ENCODE data around the gene TPI1. TPM values are rescaled to one million over a fixed set of nuclear protein-coding genes. Genes with fewer than 3 reads are reported as not detected.

TPI1 gene
- total and polyA plus RNA-seq, 9 donors: 136 to 594 (median 295) TPM

GRCh38 chr12:6846316-6846869, 20.9 kb upstream of the TPI1 start:
- TF ChIP-seq EP300 (IDR thresholded peaks at IDR 0.05) (no peak), POLR2A (IDR thresholded peaks at IDR 0.05) (no peak), CTCF (IDR thresholded peaks at IDR 0.05) (no peak)
- Histone ChIP-seq H3K4me3 (no peak overlapping the region), H3K9me3 (no peaks in the 10 kb centered on the region), H3K36me3 (no peaks in the 10 kb centered on the region), H3K4me1 (ENCODE audit: insufficient read depth) (no peaks in the 10 kb centered on the region), H3K27me3 (no peaks in the 10 kb centered on the region), H3K27ac (no peak overlapping the region)
- DNase-seq: no peak
- intact Hi-C loops (cut with DNase I): no loop called here
- 77 to 88% (median 82%) methylated on average over 7 of the region's 7 CpGs for WGBS, 3 donors

GRCh38 chr12:6847676-6848075, 19.7 kb upstream of the TPI1 start:
- no peak overlapping the region for H3K27ac ChIP-seq
- no peaks in the 10 kb centered on the region for H3K27me3 ChIP-seq
- intact Hi-C loops (cut with DNase I): no loop called here
- no peak overlapping the region for H3K4me3 ChIP-seq
- TF ChIP-seq POLR2A (IDR thresholded peaks at IDR 0.05) (no peak), CTCF (IDR thresholded peaks at IDR 0.05) (no peak), EP300 (IDR thresholded peaks at IDR 0.05) (no peak)
- H3K36me3 ChIP-seq: no peaks in the 10 kb centered on the region
- H3K9me3 ChIP-seq: no peaks in the 10 kb centered on the region
- no peak for DNase-seq
- H3K4me1 ChIP-seq (ENCODE audit: insufficient read depth): no peaks in the 10 kb centered on the region
- 93 to 98% (median 96%) methylated on average over 2 of the region's 2 CpGs for WGBS, 3 donors

GRCh38 chr12:6849427-6849826, 17.9 kb upstream of the TPI1 start:
- no peaks in the 10 kb centered on the region for H3K9me3 ChIP-seq
- DNase-seq: no peak
- H3K4me1 ChIP-seq (ENCODE audit: insufficient read depth): peaks cover 7% of the 10 kb centered on the region
- TF ChIP-seq EP300 (IDR thresholded peaks at IDR 0.05) (no peak), POLR2A (IDR thresholded peaks at IDR 0.05) (no peak), CTCF (IDR thresholded peaks at IDR 0.05) (no peak)
- 69 to 76% (median 70%) methylated on average over 2 of the region's 2 CpGs for WGBS, 3 donors
- H3K4me3 ChIP-seq: no peak overlapping the region
- intact Hi-C loops (cut with DNase I): no loop called here
- no peaks in the 10 kb centered on the region for H3K27me3 ChIP-seq
- H3K27ac ChIP-seq: no peak overlapping the region
- no peaks in the 10 kb centered on the region for H3K36me3 ChIP-seq

- Histone ChIP-seq H3K4me1 (ENCODE audit: insufficient read depth) (peaks cover 7% of the 10 kb centered on the region), H3K36me3 (no peaks in the 10 kb centered on the region), H3K27me3 (no peaks in the 10 kb centered on the region), H3K27ac (no peak overlapping the region), H3K4me3 (no peak overlapping the region), H3K9me3 (no peaks in the 10 kb centered on the region)
- intact Hi-C loops (cut with DNase I): no loop called here
- DNase-seq: peak in 1 of 5 donors; percentile 22
- 53 to 60% (median 53%) methylated on average over 10 of the region's 10 CpGs for WGBS, 3 donors
- TF ChIP-seq CTCF (IDR thresholded peaks at IDR 0.05) (no peak), POLR2A (IDR thresholded peaks at IDR 0.05) (no peak), EP300 (IDR thresholded peaks at IDR 0.05) (no peak)
Measured at GRCh38 chr12:6849976-6850560, 17.3 kb upstream of the TPI1 start.
